ENCODE data around the gene WSB1. TPM values are rescaled to one million over a fixed set of nuclear protein-coding genes. Genes with fewer than 3 reads are reported as not detected.
"Not testable (repeated sequence)": the region's sequence is repeated elsewhere in the genome, so short reads cannot be mapped to it uniquely, and the experiment has no call there.

Gene WSB1
- total RNA-seq, 1 donor from 2014 or later, result 443 TPM

GRCh38 chr17:27247071-27247957 lies 46.6 kb upstream of the WSB1 start:
- TF ChIP-seq CTCF (IDR thresholded peaks at IDR 0.05; ENCODE audit: unreplicated experiment), result no peak
- no peaks in the 10 kb centered on the region for H3K36me3 Mint-ChIP-seq (ENCODE audit: low read depth, unreplicated experiment)
- H3K9me3 Mint-ChIP-seq (ENCODE audit: unreplicated experiment), result no peaks in the 10 kb centered on the region
- H3K27me3 Mint-ChIP-seq (ENCODE audit: unreplicated experiment), result peaks cover 4% of the 10 kb centered on the region
- no peak for DNase-seq (ENCODE audit: low spot score)
- H3K27ac Mint-ChIP-seq (ENCODE audit: unreplicated experiment), result no peak overlapping the region
- H3K4me3 Mint-ChIP-seq (ENCODE audit: unreplicated experiment), result no peak overlapping the region
- H3K4me1 Mint-ChIP-seq (ENCODE audit: unreplicated experiment), result peaks cover 5% of the 10 kb centered on the region

- Mint-ChIP-seq H3K9me3 (ENCODE audit: unreplicated experiment) (no peaks in the 10 kb centered on the region), H3K36me3 (ENCODE audit: low read depth, unreplicated experiment) (no peaks in the 10 kb centered on the region), H3K4me3 (ENCODE audit: unreplicated experiment) (no peak overlapping the region), H3K4me1 (ENCODE audit: unreplicated experiment) (peaks cover 5% of the 10 kb centered on the region), H3K27me3 (ENCODE audit: unreplicated experiment) (peaks cover 4% of the 10 kb centered on the region), H3K27ac (ENCODE audit: unreplicated experiment) (no peak overlapping the region)
- TF ChIP-seq CTCF (IDR thresholded peaks at IDR 0.05; ENCODE audit: unreplicated experiment), result no peak
- no peak for DNase-seq (ENCODE audit: low spot score)
These were observed 46.0 kb upstream of the WSB1 start for GRCh38 chr17:27247958-27248342.

- not testable (repeated sequence) for H3K27ac Mint-ChIP-seq (ENCODE audit: unreplicated experiment); H3K36me3 Mint-ChIP-seq (ENCODE audit: low read depth, unreplicated experiment); DNase-seq (ENCODE audit: low spot score); H3K4me1 Mint-ChIP-seq (ENCODE audit: unreplicated experiment); H3K4me3 Mint-ChIP-seq (ENCODE audit: unreplicated experiment); H3K9me3 Mint-ChIP-seq (ENCODE audit: unreplicated experiment); H3K27me3 Mint-ChIP-seq (ENCODE audit: unreplicated experiment)
These were observed 43.1 kb upstream of the WSB1 start for GRCh38 chr17:27250791-27251190.

GRCh38 chr17:27254802-27255201 lies 39.1 kb upstream of the WSB1 start:
- not testable (repeated sequence) for H3K36me3 Mint-ChIP-seq (ENCODE audit: low read depth, unreplicated experiment); H3K9me3 Mint-ChIP-seq (ENCODE audit: unreplicated experiment); H3K27ac Mint-ChIP-seq (ENCODE audit: unreplicated experiment); H3K27me3 Mint-ChIP-seq (ENCODE audit: unreplicated experiment); DNase-seq (ENCODE audit: low spot score); H3K4me3 Mint-ChIP-seq (ENCODE audit: unreplicated experiment)
- peaks cover 14% of the 10 kb centered on the region for H3K4me1 Mint-ChIP-seq (ENCODE audit: unreplicated experiment)

GRCh38 chr17:27256225-27257030 lies 37.5 kb upstream of the WSB1 start:
- Mint-ChIP-seq H3K4me3 (ENCODE audit: unreplicated experiment) (no peak overlapping the region), H3K27ac (ENCODE audit: unreplicated experiment) (peak overlapping the region; percentile 39), H3K9me3 (ENCODE audit: unreplicated experiment) (no peaks in the 10 kb centered on the region), H3K36me3 (ENCODE audit: low read depth, unreplicated experiment) (no peaks in the 10 kb centered on the region), H3K27me3 (ENCODE audit: unreplicated experiment) (no peaks in the 10 kb centered on the region), H3K4me1 (ENCODE audit: unreplicated experiment) (peaks cover 14% of the 10 kb centered on the region)
- TF ChIP-seq CTCF (IDR thresholded peaks at IDR 0.05; ENCODE audit: unreplicated experiment), result no peak
- DNase-seq (ENCODE audit: low spot score), result no peak

- H3K27me3 Mint-ChIP-seq (ENCODE audit: unreplicated experiment), result peaks cover 4% of the 10 kb centered on the region
These were observed 36.9 kb upstream of the WSB1 start for GRCh38 chr17:27257031-27257357.

More at GRCh38 chr17:27257031-27257357, 36.9 kb upstream of the WSB1 start:
- no peak overlapping the region for H3K4me3 Mint-ChIP-seq (ENCODE audit: unreplicated experiment)
- no peaks in the 10 kb centered on the region for H3K9me3 Mint-ChIP-seq (ENCODE audit: unreplicated experiment)
- TF ChIP-seq CTCF (IDR thresholded peaks at IDR 0.05; ENCODE audit: unreplicated experiment), result no peak
- H3K27ac Mint-ChIP-seq (ENCODE audit: unreplicated experiment), result no peak overlapping the region
- no peaks in the 10 kb centered on the region for H3K36me3 Mint-ChIP-seq (ENCODE audit: low read depth, unreplicated experiment)
- DNase-seq (ENCODE audit: low spot score), result no peak
- H3K4me1 Mint-ChIP-seq (ENCODE audit: unreplicated experiment), result peaks cover 14% of the 10 kb centered on the region

Measured in endothelial cell (in vitro differentiated cells).